NT2/D1 (cell line): ENCODE data around the gene APBA2.

Experiments used
- DNase-seq: peaks from one replicate; pipeline ENCODE4 v3.0.0-alpha.2; 2011; ENCODE audit warnings: low read depth, low spot score
- H3K27me3 ChIP-seq: 2 replicates; pipeline ENCODE4 v1.6.0; 2011; ENCODE audit warnings: mild to moderate bottlenecking; ENCODE audit not compliant: insufficient read length, insufficient read depth
- H3K36me3 ChIP-seq: 2 replicates; pipeline ENCODE4 v1.6.1; 2011; ENCODE audit warnings: mild to moderate bottlenecking, low read length, mixed read lengths; ENCODE audit not compliant: insufficient read depth, insufficient read length
- H3K4me1 ChIP-seq: 2 replicates; pipeline ENCODE4 v1.5.1; 2011; ENCODE audit not compliant: insufficient read depth, insufficient read length
- H3K4me3 ChIP-seq: 2 replicates; pipeline ENCODE4 v1.5.1; 2011; ENCODE audit warnings: low read depth; ENCODE audit not compliant: insufficient read length
- H3K9ac ChIP-seq: 2 replicates; pipeline ENCODE4 v1.6.0; 2011; ENCODE audit warnings: low read depth; ENCODE audit not compliant: insufficient read length
- H3K9me3 ChIP-seq: 2 replicates; pipeline ENCODE4 v1.5.1; 2011; ENCODE audit warnings: mild to moderate bottlenecking, low read length; ENCODE audit not compliant: insufficient read depth
- SUZ12 ChIP-seq: IDR thresholded peaks from 2 replicates; pipeline ENCODE4 v1.6.1; 2011; ENCODE audit not compliant: insufficient read length, insufficient read depth; ENCODE audit errors: extremely low read depth
- YY1 ChIP-seq: IDR thresholded peaks from 2 replicates; pipeline ENCODE4 v1.6.1; 2011; ENCODE audit not compliant: insufficient read length, insufficient read depth
- ZNF274 ChIP-seq: IDR thresholded peaks from 2 replicates; pipeline ENCODE4 v1.6.1; 2011; ENCODE audit warnings: mild to moderate bottlenecking, low read depth, low read length

APBA2 gene

DNA sequence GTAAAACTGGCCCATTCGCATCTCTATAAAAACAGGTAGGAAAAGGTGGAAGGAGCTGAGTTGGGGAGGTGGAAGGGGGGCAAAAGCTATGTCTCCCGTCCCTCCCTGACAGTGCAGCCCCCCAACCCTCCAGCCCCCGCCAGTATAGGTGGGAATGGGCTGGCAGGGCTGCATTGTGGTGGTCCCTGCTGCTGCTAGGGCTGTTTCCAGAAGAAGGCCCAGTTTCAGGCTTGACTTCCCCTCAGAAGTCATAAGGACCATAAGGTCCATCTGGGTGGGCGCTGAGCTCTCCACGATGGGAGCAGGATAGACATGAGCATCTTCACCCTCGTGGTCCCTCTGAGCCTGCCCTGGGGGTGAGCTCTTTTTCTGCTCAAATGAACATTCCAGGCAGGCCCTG is 44.2 kb downstream of the APBA2 start:
- no peak for TF ChIP-seq ZNF274
- no peak for TF ChIP-seq SUZ12
- TF ChIP-seq YY1 = no peak
- DNase-seq = no peak
- Histone ChIP-seq H3K36me3 (no peaks in the 10 kb centered on the region), H3K9me3 (no peaks in the 10 kb centered on the region), H3K9ac (no peak overlapping the region), H3K4me1 (peaks cover 3% of the 10 kb centered on the region), H3K4me3 (no peak overlapping the region), H3K27me3 (no peaks in the 10 kb centered on the region)

DNA sequence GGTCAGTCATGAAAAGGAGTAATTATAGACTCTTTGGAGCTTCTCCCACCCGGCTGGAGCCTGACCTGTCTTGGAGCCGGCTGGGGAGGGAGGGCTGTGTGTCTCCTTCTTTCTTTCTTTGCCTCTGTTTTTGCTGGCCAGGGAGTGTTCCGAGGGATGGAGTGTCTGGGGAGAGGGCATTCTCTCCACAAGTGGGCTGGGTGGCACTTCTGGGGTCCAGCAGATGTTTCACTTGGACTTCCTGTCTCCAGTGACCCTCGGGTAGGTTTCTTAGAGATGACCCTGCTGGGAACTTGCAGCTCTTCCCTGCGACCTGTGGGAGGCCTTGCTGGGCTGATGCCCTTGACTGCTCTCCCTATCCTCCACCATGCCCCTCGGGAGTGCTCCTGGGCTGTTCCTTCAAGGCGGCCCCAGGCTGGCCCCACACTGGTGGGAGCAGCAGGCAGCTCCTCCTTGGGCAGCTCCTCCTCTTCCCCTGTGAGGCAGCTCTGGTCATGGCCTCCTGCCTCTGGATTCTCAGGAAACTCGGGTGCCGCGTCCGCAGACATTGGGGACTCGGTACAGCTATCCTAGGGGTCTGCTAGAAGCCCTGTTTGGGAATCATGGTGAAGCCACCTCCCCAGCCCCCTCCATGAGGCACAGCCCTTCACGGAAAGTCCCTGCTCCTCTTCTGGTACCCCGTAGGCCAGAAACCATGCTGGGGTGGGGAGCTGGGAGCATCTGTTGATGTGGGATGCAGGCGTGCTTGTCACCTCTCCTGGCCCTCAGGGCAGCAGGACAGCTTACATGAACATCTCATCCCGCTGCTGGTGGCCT is 44.9 kb downstream of the APBA2 start:
- no peaks in the 10 kb centered on the region for H3K9me3 ChIP-seq

GRCh38 chr15:28931828-28932227 is 46.1 kb downstream of the APBA2 start:
- no peak overlapping the region for H3K9ac ChIP-seq
- TF ChIP-seq SUZ12 = no peak
- no peak for TF ChIP-seq ZNF274
- TF ChIP-seq YY1 = no peak
- H3K27me3 ChIP-seq = no peaks in the 10 kb centered on the region
- no peaks in the 10 kb centered on the region for H3K9me3 ChIP-seq
- peaks cover 10% of the 10 kb centered on the region for H3K4me1 ChIP-seq
- no peak overlapping the region for H3K4me3 ChIP-seq
- DNase-seq = no peak
- H3K36me3 ChIP-seq = no peaks in the 10 kb centered on the region

More for the DNA sequence above, 44.9 kb downstream of the APBA2 start:
- TF ChIP-seq ZNF274 (no peak), SUZ12 (no peak), YY1 (no peak)
- Histone ChIP-seq H3K4me3 (no peak overlapping the region), H3K9ac (no peak overlapping the region), H3K36me3 (no peaks in the 10 kb centered on the region), H3K4me1 (peaks cover 3% of the 10 kb centered on the region), H3K27me3 (no peaks in the 10 kb centered on the region)
- DNase-seq = no peak

- TF ChIP-seq ZNF274 = no peak
- no peak for TF ChIP-seq YY1
- no peak for TF ChIP-seq SUZ12
- H3K4me1 ChIP-seq = peaks cover 10% of the 10 kb centered on the region
- DNase-seq = no peak
- H3K4me3 ChIP-seq = no peak overlapping the region
- H3K9me3 ChIP-seq = no peaks in the 10 kb centered on the region
- H3K27me3 ChIP-seq = no peaks in the 10 kb centered on the region
- no peaks in the 10 kb centered on the region for H3K36me3 ChIP-seq
- no peak overlapping the region for H3K9ac ChIP-seq
Observed at GRCh38 chr15:28932361-28932760, 46.6 kb downstream of the APBA2 start.

DNA sequence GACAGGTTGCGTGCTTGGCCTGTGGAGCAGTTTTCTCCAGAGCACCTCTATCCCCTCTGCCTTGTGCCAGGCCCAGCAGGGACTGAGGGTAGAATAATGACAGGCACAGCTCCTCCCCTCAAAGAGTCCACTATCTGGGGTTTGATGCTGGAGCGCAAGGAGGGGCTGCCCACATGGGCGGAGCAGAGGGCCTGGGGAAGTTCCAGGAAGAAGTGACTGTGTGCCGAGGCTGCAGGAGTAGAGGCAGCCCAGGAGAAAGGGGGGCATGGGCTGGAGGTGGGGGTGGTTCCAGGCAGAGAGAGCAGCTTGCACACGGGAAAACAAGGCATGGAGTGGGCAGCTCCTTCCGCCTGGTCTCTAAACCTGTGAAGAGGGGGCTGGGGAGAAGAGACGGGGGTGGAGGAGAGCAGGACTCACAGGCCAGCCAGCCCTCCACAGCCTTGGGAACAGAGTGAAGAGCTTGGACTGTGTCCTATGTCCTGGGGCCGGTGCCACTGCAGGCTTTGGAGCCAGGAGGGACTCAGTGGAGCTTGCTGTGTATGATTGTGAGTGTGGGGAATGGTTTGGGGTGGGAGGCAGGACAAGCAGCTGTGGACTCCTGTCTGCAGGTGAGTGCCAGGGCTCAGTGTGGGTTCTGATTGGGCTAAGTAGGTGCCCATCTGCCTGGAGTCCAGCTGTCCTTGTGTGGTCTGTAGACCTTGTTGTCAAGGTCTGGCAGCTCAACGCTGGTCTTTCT is 48.1 kb downstream of the APBA2 start:
- no peak for TF ChIP-seq ZNF274
- no peak for TF ChIP-seq SUZ12
- no peak for TF ChIP-seq YY1
- Histone ChIP-seq H3K9me3 (no peaks in the 10 kb centered on the region), H3K4me3 (no peak overlapping the region), H3K4me1 (peaks cover 10% of the 10 kb centered on the region), H3K27me3 (no peaks in the 10 kb centered on the region), H3K36me3 (no peaks in the 10 kb centered on the region), H3K9ac (no peak overlapping the region)
- no peak for DNase-seq

- TF ChIP-seq SUZ12 = no peak
- no peak for TF ChIP-seq ZNF274
- no peak for TF ChIP-seq YY1
Observed at GRCh38 chr15:28934645-28935044, 48.9 kb downstream of the APBA2 start.

DNA sequence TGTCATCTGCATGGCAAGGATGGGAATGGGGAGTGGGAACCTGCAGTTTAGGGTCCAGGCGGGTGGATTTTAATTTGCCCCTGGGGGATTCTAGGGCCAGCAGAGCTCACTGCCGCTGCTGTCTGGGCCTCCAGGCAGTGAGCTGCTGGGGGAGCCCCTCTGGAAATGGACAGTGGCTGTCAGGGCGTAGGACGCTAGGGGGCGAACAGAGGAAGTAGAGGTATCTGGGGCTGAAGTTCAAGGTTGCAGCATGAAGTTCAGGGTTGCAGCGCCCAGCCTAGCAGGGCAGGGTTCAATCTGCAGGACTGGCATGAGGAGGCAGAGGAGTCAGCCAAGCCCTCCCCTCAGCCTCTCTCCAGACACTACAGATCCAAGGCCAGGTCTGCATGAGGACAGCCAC is 49.5 kb downstream of the APBA2 start:
- Histone ChIP-seq H3K4me3 (no peak overlapping the region), H3K9me3 (no peaks in the 10 kb centered on the region), H3K9ac (no peak overlapping the region), H3K4me1 (peaks cover 10% of the 10 kb centered on the region), H3K36me3 (no peaks in the 10 kb centered on the region), H3K27me3 (no peaks in the 10 kb centered on the region)
- TF ChIP-seq ZNF274 = no peak
- TF ChIP-seq SUZ12 = no peak
- TF ChIP-seq YY1 = no peak
- no peak for DNase-seq

More at GRCh38 chr15:28934645-28935044, 48.9 kb downstream of the APBA2 start:
- DNase-seq = no peak
- Histone ChIP-seq H3K4me3 (no peak overlapping the region), H3K4me1 (peaks cover 10% of the 10 kb centered on the region), H3K36me3 (no peaks in the 10 kb centered on the region), H3K27me3 (no peaks in the 10 kb centered on the region), H3K9me3 (no peaks in the 10 kb centered on the region), H3K9ac (no peak overlapping the region)
